HEK293 (cell line): ENCODE results near the gene GALC.

Experiments used
- CTCF ChIA-PET: fragments of 350-600 bp; formaldehyde crosslinking; extraction: SDS; loops from one replicate; lab custom pipeline; 2021; ENCODE audit warnings: antibody characterized with exemption; lab: Yijun Ruan, JAX
- POLR2A ChIA-PET: fragments of 300-600 bp; formaldehyde crosslinking; extraction: SDS; loops from one replicate; lab custom pipeline; 2020; ENCODE audit warnings: antibody characterized with exemption, inconsistent platforms; lab: Yijun Ruan, JAX
- H3K27ac ChIP-seq: fragments of 200-500 bp; sonication (Bioruptor generic); 2 replicates; pipeline ENCODE4 v1.5.1; 2014; ENCODE audit warnings: low read depth, low read length, control low read depth, inconsistent platforms; ENCODE audit errors: extremely low read depth
- H3K36me3 ChIP-seq, 2 experiments: fragments of 200-500 bp in 1 of 2; sonication (Bioruptor generic) in 1 of 2; 1 replicate in 1 of 2; 2 replicates in 1 of 2; pipeline ENCODE4 v1.5.1; 2014 to 2017; ENCODE audit warnings: inconsistent platforms in 2 of 2, low read length in 2 of 2; ENCODE audit not compliant: control insufficient read depth in 2 of 2, insufficient read depth in 1 of 2
- H3K4me1 ChIP-seq: fragments of 200-500 bp; sonication (Bioruptor generic); 2 replicates; pipeline ENCODE4 v1.5.1; 2014; ENCODE audit warnings: mild to moderate bottlenecking, low read length, inconsistent platforms; ENCODE audit not compliant: control insufficient read depth, insufficient read depth
- H3K4me3 ChIP-seq: 2 replicates; pipeline ENCODE4 v1.5.1; 2011; ENCODE audit warnings: low read depth, mild to moderate bottlenecking, control low read depth, low read length, moderate library complexity
- H3K9me3 ChIP-seq: fragments of 200-500 bp; sonication (Bioruptor generic); 2 replicates; pipeline ENCODE4 v1.5.1; 2014; ENCODE audit warnings: low read depth, low read length, inconsistent platforms; ENCODE audit not compliant: control insufficient read depth, insufficient read depth
- GLIS1 ChIP-seq: fragments of 450-650 bp; formaldehyde crosslinking; IDR thresholded peaks from 2 replicates; pipeline ENCODE4 v1.5.1; 2016; ENCODE audit warnings: missing biosample characterization, missing genetic modification characterization
- HOXD13 ChIP-seq: sonication (generic); formaldehyde crosslinking; IDR thresholded peaks from 2 replicates; pipeline ENCODE4 v1.8.0; 2022; ENCODE audit warnings: missing genetic modification reagents, borderline replicate concordance
- INSM2 ChIP-seq: fragments of 450-650 bp; formaldehyde crosslinking; IDR thresholded peaks from 2 replicates; pipeline ENCODE4 v1.5.1; 2016; ENCODE audit warnings: missing biosample characterization, missing genetic modification characterization
- SCRT2 ChIP-seq: fragments of 450-650 bp; formaldehyde crosslinking; IDR thresholded peaks from 2 replicates; pipeline ENCODE4 v1.5.1; 2016; ENCODE audit warnings: missing biosample characterization, missing genetic modification characterization
- TRIM28 ChIP-seq: IDR thresholded peaks from 2 replicates; pipeline ENCODE4 v1.6.1; 2011; ENCODE audit warnings: low read length, control low read depth, borderline replicate concordance
- ZBTB7A ChIP-seq: fragments of 450-650 bp; formaldehyde crosslinking; IDR thresholded peaks from 2 replicates; pipeline ENCODE4 v1.5.1; 2016; ENCODE audit warnings: low read depth, missing biosample characterization, missing genetic modification characterization
- ZFP3 ChIP-seq: fragments of 450-650 bp; formaldehyde crosslinking; IDR thresholded peaks from 2 replicates; pipeline ENCODE4 v1.5.1; 2016; ENCODE audit warnings: low read depth, missing biosample characterization, missing genetic modification characterization
- ZNF112 ChIP-seq: fragments of 450-650 bp; formaldehyde crosslinking; IDR thresholded peaks from 2 replicates; pipeline ENCODE4 v1.5.0; 2017; ENCODE audit warnings: missing biosample characterization, missing genetic modification characterization
- ZNF138 ChIP-seq: fragments of 450-650 bp; formaldehyde crosslinking; IDR thresholded peaks from 2 replicates; pipeline ENCODE4 v1.5.1; 2016; ENCODE audit warnings: missing biosample characterization, missing genetic modification characterization, borderline replicate concordance
- ZNF184 ChIP-seq: fragments of 450-650 bp; IDR thresholded peaks from 2 replicates; pipeline ENCODE4 v1.5.1; 2018; ENCODE audit warnings: missing biosample characterization, mild to moderate bottlenecking, missing genetic modification characterization
- ZNF221 ChIP-seq: fragments of 450-650 bp; formaldehyde crosslinking; IDR thresholded peaks from 2 replicates; pipeline ENCODE4 v1.5.1; 2017; ENCODE audit warnings: missing biosample characterization, missing genetic modification characterization, borderline replicate concordance
- ZNF24 ChIP-seq: fragments of 450-650 bp; formaldehyde crosslinking; IDR thresholded peaks from 2 replicates; pipeline ENCODE4 v1.5.1; 2016; ENCODE audit warnings: missing biosample characterization, missing genetic modification characterization
- ZNF302 ChIP-seq: fragments of 450-650 bp; formaldehyde crosslinking; IDR thresholded peaks from 2 replicates; pipeline ENCODE4 v1.5.1; 2016; ENCODE audit warnings: missing biosample characterization, missing genetic modification characterization, low read depth
- ZNF37A ChIP-seq: fragments of 450-650 bp; IDR thresholded peaks from 2 replicates; pipeline ENCODE4 v1.5.1; 2018; ENCODE audit warnings: missing biosample characterization, missing genetic modification characterization
- ZNF391 ChIP-seq: fragments of 450-650 bp; formaldehyde crosslinking; IDR thresholded peaks from 2 replicates; pipeline ENCODE4 v1.5.1; 2016; ENCODE audit warnings: low read depth, missing biosample characterization, missing genetic modification characterization, borderline replicate concordance
- ZNF48 ChIP-seq: fragments of 450-650 bp; formaldehyde crosslinking; IDR thresholded peaks from 2 replicates; pipeline ENCODE4 v1.5.1; 2016; ENCODE audit warnings: missing biosample characterization, missing genetic modification characterization
- ZNF510 ChIP-seq: fragments of 450-650 bp; formaldehyde crosslinking; IDR thresholded peaks from 2 replicates; pipeline ENCODE4 v1.5.1; 2018; ENCODE audit warnings: mild to moderate bottlenecking, missing genetic modification characterization, missing biosample characterization; ENCODE audit not compliant: insufficient replicate concordance
- ZNF514 ChIP-seq: fragments of 450-650 bp; formaldehyde crosslinking; IDR thresholded peaks from 2 replicates; pipeline ENCODE4 v1.5.1; 2016; ENCODE audit warnings: missing biosample characterization, missing genetic modification characterization
- ZNF521 ChIP-seq: fragments of 450-650 bp; formaldehyde crosslinking; IDR thresholded peaks from 2 replicates; pipeline ENCODE4 v1.5.1; 2017; ENCODE audit warnings: missing biosample characterization, mild to moderate bottlenecking, missing genetic modification characterization
- ZNF548 ChIP-seq: fragments of 450-650 bp; formaldehyde crosslinking; IDR thresholded peaks from 2 replicates; pipeline ENCODE4 v1.5.1; 2016; ENCODE audit warnings: missing biosample characterization, missing genetic modification characterization
- ZNF549 ChIP-seq: fragments of 450-650 bp; IDR thresholded peaks from 2 replicates; pipeline ENCODE4 v1.5.1; 2018; ENCODE audit warnings: missing biosample characterization, missing genetic modification characterization, mild to moderate bottlenecking, inconsistent platforms, moderate library complexity
- ZNF654 ChIP-seq: fragments of 450-650 bp; formaldehyde crosslinking; IDR thresholded peaks from 2 replicates; pipeline ENCODE4 v1.5.1; 2016; ENCODE audit warnings: low read depth, missing biosample characterization, missing genetic modification characterization
- ZNF660 ChIP-seq: fragments of 450-650 bp; IDR thresholded peaks from 2 replicates; pipeline ENCODE4 v1.5.1; 2018; ENCODE audit warnings: missing biosample characterization, mild to moderate bottlenecking, missing genetic modification characterization
- ZSCAN23 ChIP-seq: fragments of 450-650 bp; formaldehyde crosslinking; IDR thresholded peaks from 2 replicates; pipeline ENCODE4 v1.5.1; 2016; ENCODE audit warnings: missing biosample characterization, missing genetic modification characterization
- TF ChIP-seq, protein P1 (sequence below): fragments of 450-650 bp; formaldehyde crosslinking; IDR thresholded peaks from 2 replicates; pipeline ENCODE4 v1.5.1; 2016; ENCODE audit warnings: missing biosample characterization, missing genetic modification characterization

GALC gene

DNA sequence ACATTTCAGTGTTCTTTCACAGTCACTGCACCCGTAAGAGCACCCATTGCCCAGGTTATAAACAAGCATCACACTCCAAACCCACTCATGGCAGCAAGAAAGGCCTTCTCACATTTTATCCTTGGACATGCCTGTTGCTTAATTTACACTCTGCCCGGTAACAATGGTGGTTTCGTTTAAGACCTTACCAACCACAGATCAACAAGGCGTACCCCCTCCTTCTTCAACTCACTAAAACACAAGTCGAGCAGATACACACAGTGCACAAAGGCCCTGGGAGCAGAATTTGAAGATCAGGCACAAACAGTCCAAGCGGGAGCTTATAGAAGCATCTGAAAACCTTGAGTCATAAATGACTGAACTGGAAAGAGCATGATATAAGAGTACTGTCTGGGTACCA lies 98.1 kb downstream of the GALC start:
- ChIA-PET CTCF (interaction anchor here (0.6 to 6.8 kb wide), 4 partner anchors 9 to 120 kb away, joined by 3 to 82 read pairs (median 3); no protein-coding TSS in a partner anchor), POLR2A (no interaction called here)
- H3K9me3 ChIP-seq, result no peaks in the 10 kb centered on the region
- H3K4me3 ChIP-seq, result no peak overlapping the region
- no peak overlapping the region for H3K27ac ChIP-seq
- TF ChIP-seq, protein P1, sequence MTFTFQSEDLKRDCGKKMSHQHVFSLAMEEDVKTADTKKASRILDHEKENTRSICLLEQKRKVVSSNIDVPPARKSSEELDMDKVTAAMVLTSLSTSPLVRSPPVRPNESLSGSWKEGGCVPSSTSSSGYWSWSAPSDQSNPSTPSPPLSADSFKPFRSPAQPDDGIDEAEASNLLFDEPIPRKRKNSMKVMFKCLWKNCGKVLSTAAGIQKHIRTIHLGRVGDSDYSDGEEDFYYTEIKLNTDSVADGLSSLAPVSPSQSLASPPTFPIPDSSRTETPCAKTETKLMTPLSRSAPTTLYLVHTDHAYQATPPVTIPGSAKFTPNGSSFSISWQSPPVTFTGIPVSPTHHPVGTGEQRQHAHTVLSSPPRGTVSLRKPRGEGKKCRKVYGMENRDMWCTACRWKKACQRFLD (tag by site-specific recombination), result no peak
- TF ChIP-seq ZNF521, result no peak
- TF ChIP-seq ZNF221 (tag by site-specific recombination), result no peak
- TF ChIP-seq ZNF654, result no peak
- TF ChIP-seq ZNF548 (tag by site-specific recombination), result no peak
- TF ChIP-seq ZNF184 (tag by site-specific recombination), result no peak
- no peak for TF ChIP-seq ZNF660
- TF ChIP-seq HOXD13 (CRISPR knock-in tag), result no peak
- TF ChIP-seq ZSCAN23, result no peak
- TF ChIP-seq ZNF302 (tag by site-specific recombination), result no peak
- no peak for TF ChIP-seq ZNF138
- TF ChIP-seq ZNF514 (tag by site-specific recombination), result no peak
- TF ChIP-seq ZNF48 (tag by site-specific recombination), result no peak
- no peak for TF ChIP-seq ZNF549 (tag by site-specific recombination)
- no peak for TF ChIP-seq ZNF391 (tag by site-specific recombination)
- no peak for TF ChIP-seq ZNF510
- no peak for TF ChIP-seq ZFP3
- TF ChIP-seq ZBTB7A (tag by site-specific recombination), result no peak
- no peak for TF ChIP-seq ZNF112 (tag by site-specific recombination)
- TF ChIP-seq ZNF37A (tag by site-specific recombination), result no peak
- H3K4me1 ChIP-seq, result no peaks in the 10 kb centered on the region
- H3K36me3 ChIP-seq, result no peaks in the 10 kb centered on the region

GRCh38 chr14:87892763-87893162 lies 100.2 kb downstream of the GALC start:
- CTCF ChIA-PET, result no interaction called here
- POLR2A ChIA-PET, result no interaction called here
- H3K4me3 ChIP-seq, result no peak overlapping the region
- H3K27ac ChIP-seq, result no peak overlapping the region
- no peaks in the 10 kb centered on the region for H3K4me1 ChIP-seq
- no peak for TF ChIP-seq ZNF660
- TF ChIP-seq, protein P1 (tag by site-specific recombination), result no peak
- TF ChIP-seq INSM2 (tag by site-specific recombination), result no peak
- no peak for TF ChIP-seq ZNF302 (tag by site-specific recombination)
- TF ChIP-seq TRIM28, result no peak
- TF ChIP-seq ZNF24 (tag by site-specific recombination), result no peak
- no peak for TF ChIP-seq SCRT2 (tag by site-specific recombination)
- TF ChIP-seq GLIS1, result no peak
- no peaks in the 10 kb centered on the region for H3K36me3 ChIP-seq
- H3K9me3 ChIP-seq, result no peaks in the 10 kb centered on the region
